ENCODE data around the gene DLGAP1.

Gene DLGAP1

GRCh38 chr18:3796434-3796833 is 658.7 kb downstream of the DLGAP1 start:
- DNase-seq: no peak

GRCh38 chr18:3794537-3795348 is 660.4 kb downstream of the DLGAP1 start:
- no peak for DNase-seq

GRCh38 chr18:3793545-3793944 is 661.6 kb downstream of the DLGAP1 start:
- DNase-seq: no peak

- no peak for DNase-seq
These were observed 662.0 kb downstream of the DLGAP1 start for GRCh38 chr18:3793111-3793510.

- no peak for DNase-seq
These were observed 662.4 kb downstream of the DLGAP1 start for GRCh38 chr18:3792711-3793110.

GRCh38 chr18:3791238-3791637 is 663.9 kb downstream of the DLGAP1 start:
- DNase-seq: no peak

GRCh38 chr18:3790703-3791102 is 664.4 kb downstream of the DLGAP1 start:
- no peak for DNase-seq

DNA sequence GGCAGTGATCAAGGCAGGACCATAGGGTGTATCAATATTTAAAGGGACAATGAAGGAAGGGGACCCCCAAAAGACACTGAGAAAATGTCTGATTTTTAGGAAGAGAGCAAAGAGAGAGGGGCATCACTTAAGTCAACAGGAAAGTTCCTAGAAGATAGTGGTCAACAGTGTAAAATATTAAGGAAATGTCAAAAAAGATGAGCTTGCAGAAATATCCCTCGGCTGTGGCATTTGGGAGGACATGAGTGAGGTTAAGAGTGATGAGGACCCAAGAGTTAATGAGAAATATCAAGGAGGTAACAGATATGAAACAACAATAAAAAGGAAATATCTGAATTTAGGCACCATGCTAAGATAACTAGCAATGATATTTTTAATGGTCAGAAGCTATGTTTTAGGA is 665.6 kb downstream of the DLGAP1 start:
- DNase-seq: no peak

DNA sequence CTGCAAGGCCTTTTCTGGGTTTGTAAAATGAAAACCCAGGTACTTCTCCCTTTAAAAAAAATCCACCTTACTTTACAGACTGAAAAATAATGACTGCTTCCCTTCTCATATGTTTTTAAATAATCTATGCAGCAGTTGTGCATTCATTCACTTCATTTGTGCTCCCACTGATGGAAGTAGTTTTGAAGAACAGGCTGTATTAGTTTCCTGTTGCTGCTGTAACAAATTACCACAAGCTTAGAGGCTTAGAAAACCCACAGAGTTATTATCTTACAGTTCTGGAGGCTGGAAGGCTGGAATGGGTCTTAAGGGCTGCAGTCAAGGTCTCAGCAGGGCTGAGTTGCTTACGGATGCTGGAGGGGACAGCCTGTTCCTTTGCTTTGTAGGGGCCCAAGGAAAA is 670.2 kb downstream of the DLGAP1 start:
- no peak for DNase-seq

DNA sequence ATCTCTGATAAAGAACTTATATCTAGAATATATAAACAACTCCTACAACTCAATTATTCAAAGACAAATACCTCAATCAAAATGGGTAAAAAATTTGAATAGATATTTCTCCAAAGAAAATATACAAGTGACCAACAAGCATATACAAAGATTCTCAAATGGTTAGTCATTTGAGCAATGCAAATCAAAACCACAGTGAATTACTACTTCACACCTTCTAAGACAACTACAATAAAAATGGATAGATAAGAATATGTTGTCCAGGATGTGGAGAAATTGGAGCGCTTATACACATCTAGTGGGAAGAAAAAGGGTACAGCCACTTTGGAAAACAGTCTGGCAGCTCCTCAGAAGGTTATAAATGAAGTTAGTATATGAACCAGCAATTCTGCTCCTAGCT is 672.2 kb downstream of the DLGAP1 start:
- no peak for DNase-seq

DNA sequence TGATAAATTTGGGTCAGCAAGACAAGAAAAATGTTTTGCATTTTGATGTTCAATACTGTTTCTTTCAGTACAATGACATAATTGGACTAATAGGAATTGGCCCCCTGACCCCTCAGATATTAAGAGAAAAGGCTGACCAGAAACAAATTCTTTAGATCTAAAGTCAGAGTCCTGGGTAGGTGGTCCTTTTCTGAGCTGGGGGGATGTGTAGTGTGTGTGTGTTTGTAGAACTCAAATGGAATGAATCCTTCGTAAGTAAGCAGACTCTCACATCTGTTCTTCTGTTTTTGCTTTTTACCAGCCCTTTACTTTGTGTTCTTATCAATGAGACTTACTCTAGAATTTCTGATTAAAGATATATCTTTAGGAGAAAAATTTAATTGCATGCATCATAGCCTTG is 677.4 kb downstream of the DLGAP1 start:
- DNase-seq: no peak

DNA sequence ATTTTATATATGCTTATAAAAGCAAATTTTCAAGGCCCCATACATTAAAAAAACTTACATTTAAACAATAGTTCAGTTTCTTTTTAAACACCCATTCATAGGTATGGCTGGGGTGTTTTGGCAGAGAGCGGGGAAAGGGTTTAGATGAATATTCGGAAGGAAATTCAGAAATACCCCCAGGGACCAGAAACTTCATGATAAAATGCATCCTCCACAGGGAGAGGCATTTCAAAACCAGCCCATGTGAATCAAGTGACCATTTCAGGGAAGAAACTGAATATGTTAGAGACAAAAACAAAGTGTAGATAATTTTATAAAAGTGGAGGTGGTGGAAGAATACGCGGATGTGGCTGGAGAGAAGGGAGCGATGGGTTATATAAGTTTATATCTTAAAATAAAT is 678.0 kb downstream of the DLGAP1 start:
- DNase-seq: no peak

DNA sequence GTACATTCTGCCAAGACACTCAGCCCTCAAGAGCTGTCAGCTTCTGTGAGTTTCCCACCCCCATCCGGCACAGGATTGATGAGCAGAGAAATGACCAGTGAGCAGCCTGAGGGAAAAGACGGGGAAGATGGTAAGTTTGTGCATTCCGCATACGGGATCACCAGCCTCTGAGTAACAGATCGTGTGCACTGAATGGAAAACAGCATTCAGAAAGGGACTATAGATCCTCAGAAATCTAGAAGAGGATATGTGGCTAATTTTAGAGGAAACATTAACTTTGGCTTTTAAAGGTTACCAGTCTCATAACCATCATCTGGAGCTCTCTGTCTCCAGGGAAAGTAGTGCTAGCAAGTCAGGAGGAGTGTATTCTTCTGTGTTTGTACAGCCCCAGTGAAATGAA is 679.1 kb downstream of the DLGAP1 start:
- no peak for DNase-seq

GRCh38 chr18:3773303-3773702 is 681.8 kb downstream of the DLGAP1 start:
- DNase-seq: no peak

- peak; percentile 84 to 89 for DNase-seq
These were observed 683.8 kb downstream of the DLGAP1 start for GRCh38 chr18:3771121-3771971.

GRCh38 chr18:3761266-3761665 is 693.8 kb downstream of the DLGAP1 start:
- no peak for DNase-seq

DNA sequence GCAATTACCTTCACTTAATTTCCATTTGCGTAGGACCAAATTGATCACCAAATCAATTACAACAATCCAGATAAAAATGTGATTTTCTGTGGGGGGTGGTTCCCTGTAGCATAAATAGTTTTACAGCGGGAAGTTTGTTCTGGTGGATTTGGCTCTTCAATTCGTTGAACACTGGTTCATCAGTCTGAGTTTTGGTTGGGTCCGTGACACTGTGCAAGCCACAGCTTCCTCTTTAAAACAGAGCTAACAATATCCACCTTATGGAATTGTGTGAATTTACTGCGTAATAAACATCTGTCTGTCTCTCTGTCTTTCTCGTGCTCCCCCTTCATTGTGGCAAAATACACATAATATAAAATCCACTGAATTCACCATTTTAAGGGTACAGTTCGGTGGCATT is 694.4 kb downstream of the DLGAP1 start:
- no peak for DNase-seq

- no peak for DNase-seq
These were observed 696.0 kb downstream of the DLGAP1 start for GRCh38 chr18:3759099-3759498.

- DNase-seq: no peak
These were observed 696.6 kb downstream of the DLGAP1 start for GRCh38 chr18:3758531-3758930.

DNA sequence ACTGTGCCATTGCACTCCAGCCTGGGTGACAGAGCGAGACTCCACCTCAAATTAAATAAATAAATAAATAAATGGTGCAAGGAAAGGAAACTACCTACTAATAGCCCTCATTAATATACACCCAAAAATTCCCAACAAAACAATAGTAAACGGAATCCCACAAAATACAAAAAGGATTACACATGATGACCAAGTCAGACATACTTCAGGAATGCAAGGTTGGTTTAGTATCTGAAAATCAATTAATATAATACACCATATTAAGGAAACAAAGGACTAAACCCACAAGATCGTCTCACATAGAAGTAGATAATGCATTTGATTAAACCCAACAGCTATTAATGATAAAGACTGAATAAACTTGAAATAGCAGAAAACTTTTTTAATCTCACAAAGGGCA is 697.7 kb downstream of the DLGAP1 start:
- DNase-seq: no peak

- DNase-seq: no peak
These were observed 702.0 kb downstream of the DLGAP1 start for GRCh38 chr18:3753106-3753505.

GRCh38 chr18:3748086-3748485 is 707.0 kb downstream of the DLGAP1 start:
- DNase-seq: no peak

- DNase-seq: no peak
These were observed 707.7 kb downstream of the DLGAP1 start for GRCh38 chr18:3747176-3747973.

Measured in activated CD4-positive, alpha-beta T cell treated with anti-CD3 and anti-CD28 coated beads, Interleukin-2, amount 50 U/mL, for 48 hours (primary cell).